GM19452 (cell line): ENCODE results near the gene SRSF5.
"Not testable (repeated sequence)": the region's sequence is repeated elsewhere in the genome, so short reads cannot be mapped to it uniquely, and the experiment has no call there.

ENCODE experiments used
- ATAC-seq: cut with Tn5 transposase; IDR thresholded peaks from one replicate; pipeline ENCODE4 v1.9.1; 2021; ENCODE audit not compliant: unreplicated experiment

SRSF5 gene

GRCh38 chr14:69766984-69767368 is at the start of gene SRSF5:
Gene SRSF5, plus strand, starts transcription at chr14:69767142. Its CDS starts 1,015 bp downstream, at chr14:69768157.
- ATAC-seq = peak; percentile 86

- ATAC-seq = not testable (repeated sequence)
These were observed 48.3 kb upstream of the SRSF5 start for GRCh38 chr14:69718614-69719013.

- ATAC-seq = no peak
These were observed 47.4 kb upstream of the SRSF5 start for GRCh38 chr14:69719501-69719951.

GRCh38 chr14:69720912-69721311 is 46.0 kb upstream of the SRSF5 start:
- no peak for ATAC-seq

GRCh38 chr14:69726761-69727511 is 40.0 kb upstream of the SRSF5 start:
- peak; percentile 96 for ATAC-seq

GRCh38 chr14:69727860-69728259 is 39.1 kb upstream of the SRSF5 start:
- no peak for ATAC-seq

- not testable (repeated sequence) for ATAC-seq
These were observed 34.9 kb upstream of the SRSF5 start for GRCh38 chr14:69731919-69732598.

GRCh38 chr14:69736405-69736804 is 30.5 kb upstream of the SRSF5 start:
- ATAC-seq = not testable (repeated sequence)

GRCh38 chr14:69741055-69741454 is 25.9 kb upstream of the SRSF5 start:
- ATAC-seq = no peak

GRCh38 chr14:69749956-69750355 is 17.0 kb upstream of the SRSF5 start:
- peak; percentile 73 for ATAC-seq

- ATAC-seq = no peak
These were observed 16.4 kb upstream of the SRSF5 start for GRCh38 chr14:69750495-69750894.

- ATAC-seq = no peak
These were observed 14.2 kb upstream of the SRSF5 start for GRCh38 chr14:69752773-69753172.

- ATAC-seq = no peak
These were observed 13.1 kb upstream of the SRSF5 start for GRCh38 chr14:69753860-69754259.

- no peak for ATAC-seq
These were observed 12.5 kb upstream of the SRSF5 start for GRCh38 chr14:69754487-69754886.

- no peak for ATAC-seq
These were observed 11.6 kb upstream of the SRSF5 start for GRCh38 chr14:69755296-69755695.

- ATAC-seq = no peak
These were observed 11.2 kb upstream of the SRSF5 start for GRCh38 chr14:69755784-69756183.

GRCh38 chr14:69756298-69756697 is 10.6 kb upstream of the SRSF5 start:
- ATAC-seq = no peak

GRCh38 chr14:69760810-69761209 is 6.1 kb upstream of the SRSF5 start:
- no peak for ATAC-seq

GRCh38 chr14:69763761-69764510 is 3.0 kb upstream of the SRSF5 start:
- ATAC-seq = no peak

GRCh38 chr14:69767369-69767999 is 542 bp downstream of the SRSF5 start:
- peak; percentile 48 for ATAC-seq

GRCh38 chr14:69768873-69769272 is 1.9 kb downstream of the SRSF5 start:
- ATAC-seq = no peak
